ENCODE measurements around the gene TAAR2.
"Not testable (repeated sequence)": the region's sequence is repeated elsewhere in the genome, so short reads cannot be mapped to it uniquely, and the experiment has no call there.

DNA sequence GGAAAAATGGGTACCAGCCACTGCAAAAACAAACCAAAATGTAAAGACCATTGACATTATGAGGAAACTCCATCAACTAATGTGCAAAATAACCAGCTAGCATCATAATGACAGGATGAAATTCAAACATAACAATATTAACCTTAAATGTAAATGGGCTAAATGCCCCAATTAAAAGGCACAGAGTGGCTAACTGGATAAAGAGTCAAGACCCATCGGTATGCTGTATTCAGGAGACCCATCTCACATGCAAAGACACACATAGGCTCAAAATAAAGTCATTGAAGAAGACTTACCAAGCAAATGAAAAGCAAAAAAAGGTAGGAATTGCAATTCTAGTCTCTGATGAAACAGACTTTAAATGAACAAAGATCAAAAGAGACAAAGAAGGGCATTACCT, 13.1 kb upstream of the TAAR2 start:
- TF ChIP-seq, protein P1, sequence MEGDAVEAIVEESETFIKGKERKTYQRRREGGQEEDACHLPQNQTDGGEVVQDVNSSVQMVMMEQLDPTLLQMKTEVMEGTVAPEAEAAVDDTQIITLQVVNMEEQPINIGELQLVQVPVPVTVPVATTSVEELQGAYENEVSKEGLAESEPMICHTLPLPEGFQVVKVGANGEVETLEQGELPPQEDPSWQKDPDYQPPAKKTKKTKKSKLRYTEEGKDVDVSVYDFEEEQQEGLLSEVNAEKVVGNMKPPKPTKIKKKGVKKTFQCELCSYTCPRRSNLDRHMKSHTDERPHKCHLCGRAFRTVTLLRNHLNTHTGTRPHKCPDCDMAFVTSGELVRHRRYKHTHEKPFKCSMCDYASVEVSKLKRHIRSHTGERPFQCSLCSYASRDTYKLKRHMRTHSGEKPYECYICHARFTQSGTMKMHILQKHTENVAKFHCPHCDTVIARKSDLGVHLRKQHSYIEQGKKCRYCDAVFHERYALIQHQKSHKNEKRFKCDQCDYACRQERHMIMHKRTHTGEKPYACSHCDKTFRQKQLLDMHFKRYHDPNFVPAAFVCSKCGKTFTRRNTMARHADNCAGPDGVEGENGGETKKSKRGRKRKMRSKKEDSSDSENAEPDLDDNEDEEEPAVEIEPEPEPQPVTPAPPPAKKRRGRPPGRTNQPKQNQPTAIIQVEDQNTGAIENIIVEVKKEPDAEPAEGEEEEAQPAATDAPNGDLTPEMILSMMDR (conservative IDR thresholded peaks at IDR 0.05 in 1 of 2, IDR thresholded peaks at IDR 0.05 in 1 of 2; ENCODE audit: low read depth in 1 of 2, low read length in 2 of 2), result not testable (repeated sequence)
- not testable (repeated sequence) for TF ChIP-seq EZH2 (IDR thresholded peaks at IDR 0.05; ENCODE audit: low read length, missing control alignments)

Measured in fibroblast of lung (primary cell).